ENCODE data around the gene SLMAP. TPM values are rescaled to one million over a fixed set of nuclear protein-coding genes. Genes with fewer than 3 reads are reported as not detected.

Gene SLMAP
- total RNA-seq, 1 donor from 2014 or later, result 50.3 TPM

- DNase-seq (ENCODE audit: low read depth) (no peak), FAIRE-seq (no peak)
These were observed 217.8 kb downstream of the SLMAP start for GRCh38 chr3:57973715-57974477.

GRCh38 chr3:57974796-57975388 is 218.8 kb downstream of the SLMAP start:
- no peaks in the 10 kb centered on the region for H3K27me3 ChIP-seq (ENCODE audit: control insufficient read depth, insufficient read depth, low read length)
- no peak overlapping the region for H3K4me3 ChIP-seq (ENCODE audit: low read depth, low read length)
- TF ChIP-seq, protein P1, sequence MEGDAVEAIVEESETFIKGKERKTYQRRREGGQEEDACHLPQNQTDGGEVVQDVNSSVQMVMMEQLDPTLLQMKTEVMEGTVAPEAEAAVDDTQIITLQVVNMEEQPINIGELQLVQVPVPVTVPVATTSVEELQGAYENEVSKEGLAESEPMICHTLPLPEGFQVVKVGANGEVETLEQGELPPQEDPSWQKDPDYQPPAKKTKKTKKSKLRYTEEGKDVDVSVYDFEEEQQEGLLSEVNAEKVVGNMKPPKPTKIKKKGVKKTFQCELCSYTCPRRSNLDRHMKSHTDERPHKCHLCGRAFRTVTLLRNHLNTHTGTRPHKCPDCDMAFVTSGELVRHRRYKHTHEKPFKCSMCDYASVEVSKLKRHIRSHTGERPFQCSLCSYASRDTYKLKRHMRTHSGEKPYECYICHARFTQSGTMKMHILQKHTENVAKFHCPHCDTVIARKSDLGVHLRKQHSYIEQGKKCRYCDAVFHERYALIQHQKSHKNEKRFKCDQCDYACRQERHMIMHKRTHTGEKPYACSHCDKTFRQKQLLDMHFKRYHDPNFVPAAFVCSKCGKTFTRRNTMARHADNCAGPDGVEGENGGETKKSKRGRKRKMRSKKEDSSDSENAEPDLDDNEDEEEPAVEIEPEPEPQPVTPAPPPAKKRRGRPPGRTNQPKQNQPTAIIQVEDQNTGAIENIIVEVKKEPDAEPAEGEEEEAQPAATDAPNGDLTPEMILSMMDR (IDR thresholded peaks at IDR 0.05; ENCODE audit: insufficient read depth, low read length, severe bottlenecking), result no peak
- H3K36me3 ChIP-seq (ENCODE audit: control insufficient read depth, insufficient read depth, low read length), result no peaks in the 10 kb centered on the region
- DNase-seq (ENCODE audit: low read depth) (peak; percentile 91), FAIRE-seq (peak; percentile 81)

More at GRCh38 chr3:57973715-57974477, 217.8 kb downstream of the SLMAP start:
- no peak overlapping the region for H3K4me3 ChIP-seq (ENCODE audit: low read depth, low read length)
- H3K36me3 ChIP-seq (ENCODE audit: control insufficient read depth, insufficient read depth, low read length), result no peaks in the 10 kb centered on the region
- H3K27me3 ChIP-seq (ENCODE audit: control insufficient read depth, insufficient read depth, low read length), result no peaks in the 10 kb centered on the region
- TF ChIP-seq, protein P1 (IDR thresholded peaks at IDR 0.05; ENCODE audit: insufficient read depth, low read length, severe bottlenecking), result no peak

DNA sequence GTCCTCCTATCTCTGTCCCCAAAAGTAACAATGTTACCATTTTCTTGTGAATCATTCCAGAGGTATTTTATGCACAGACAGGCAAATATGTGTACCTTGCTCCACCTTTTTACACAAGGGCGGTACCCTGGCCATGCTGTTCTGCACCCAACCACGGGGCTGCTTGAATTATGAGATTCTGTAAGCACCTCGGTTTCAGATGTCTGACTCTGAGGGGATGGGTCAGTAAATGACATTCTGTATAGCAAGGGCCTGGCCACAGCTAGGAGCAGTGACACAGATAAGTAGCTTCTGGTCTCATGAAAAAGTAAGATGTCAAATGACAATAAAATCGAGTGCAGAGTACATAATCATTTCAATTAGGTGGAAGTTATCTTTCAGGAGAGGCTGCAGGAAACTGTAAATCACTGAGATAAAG is 221.7 kb downstream of the SLMAP start:
- FAIRE-seq (peak; percentile 93), DNase-seq (ENCODE audit: low read depth) (peak; percentile 71)
- Histone ChIP-seq H3K36me3 (ENCODE audit: control insufficient read depth, insufficient read depth, low read length) (no peaks in the 10 kb centered on the region), H3K27me3 (ENCODE audit: control insufficient read depth, insufficient read depth, low read length) (no peaks in the 10 kb centered on the region), H3K4me3 (ENCODE audit: low read depth, low read length) (no peak overlapping the region)
- TF ChIP-seq, protein P1 (IDR thresholded peaks at IDR 0.05; ENCODE audit: insufficient read depth, low read length, severe bottlenecking), result no peak

GRCh38 chr3:57978316-57978715 is 222.2 kb downstream of the SLMAP start:
- H3K36me3 ChIP-seq (ENCODE audit: control insufficient read depth, insufficient read depth, low read length), result no peaks in the 10 kb centered on the region
- no peaks in the 10 kb centered on the region for H3K27me3 ChIP-seq (ENCODE audit: control insufficient read depth, insufficient read depth, low read length)
- TF ChIP-seq, protein P1 (IDR thresholded peaks at IDR 0.05; ENCODE audit: insufficient read depth, low read length, severe bottlenecking), result no peak
- H3K4me3 ChIP-seq (ENCODE audit: low read depth, low read length), result no peak overlapping the region
- DNase-seq (ENCODE audit: low read depth) (peak; percentile 51), FAIRE-seq (peak; percentile 86)

Other genes starting within 250 kb of the SLMAP start
- gene DNAH12, start 212.0 kb upstream of the SLMAP start, total RNA-seq, result under 0.01 and 0.13 TPM in 2 replicates
- 12.6 and 14.7 TPM in 2 replicates for gene PDE12, start 200.0 kb upstream of the SLMAP start, total RNA-seq
- 91.4 and 96.9 TPM in 2 replicates for gene ARF4, start 159.0 kb upstream of the SLMAP start, total RNA-seq
- gene DENND6A, start 63.2 kb upstream of the SLMAP start, total RNA-seq, result 21.8 and 26.1 TPM in 2 replicates